HG03139 (cell line): ENCODE measurements around the gene ATP9B.

Experiments used
- ATAC-seq: cut with Tn5 transposase; IDR thresholded peaks from one replicate; pipeline ENCODE4 v1.9.1; 2021; ENCODE audit not compliant: unreplicated experiment

ATP9B gene

DNA sequence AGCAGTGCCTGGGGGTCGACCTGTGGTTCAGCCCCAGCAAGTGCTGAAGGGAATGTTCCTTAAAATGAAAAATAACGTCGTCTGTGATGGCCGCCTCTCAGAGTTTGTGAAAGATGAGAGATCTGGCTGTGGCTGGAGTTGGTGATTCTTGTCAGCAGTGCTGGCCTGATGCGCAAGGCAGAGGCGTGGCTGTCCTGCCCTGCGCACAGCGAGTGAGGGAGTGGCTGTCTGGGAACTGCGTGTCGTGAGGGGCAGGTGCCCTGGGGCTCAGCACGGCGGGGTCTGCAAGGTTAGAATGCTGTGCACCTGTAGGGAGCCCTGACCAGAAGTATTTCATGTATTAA lies 335.3 kb downstream of the ATP9B start:
- no peak for ATAC-seq

DNA sequence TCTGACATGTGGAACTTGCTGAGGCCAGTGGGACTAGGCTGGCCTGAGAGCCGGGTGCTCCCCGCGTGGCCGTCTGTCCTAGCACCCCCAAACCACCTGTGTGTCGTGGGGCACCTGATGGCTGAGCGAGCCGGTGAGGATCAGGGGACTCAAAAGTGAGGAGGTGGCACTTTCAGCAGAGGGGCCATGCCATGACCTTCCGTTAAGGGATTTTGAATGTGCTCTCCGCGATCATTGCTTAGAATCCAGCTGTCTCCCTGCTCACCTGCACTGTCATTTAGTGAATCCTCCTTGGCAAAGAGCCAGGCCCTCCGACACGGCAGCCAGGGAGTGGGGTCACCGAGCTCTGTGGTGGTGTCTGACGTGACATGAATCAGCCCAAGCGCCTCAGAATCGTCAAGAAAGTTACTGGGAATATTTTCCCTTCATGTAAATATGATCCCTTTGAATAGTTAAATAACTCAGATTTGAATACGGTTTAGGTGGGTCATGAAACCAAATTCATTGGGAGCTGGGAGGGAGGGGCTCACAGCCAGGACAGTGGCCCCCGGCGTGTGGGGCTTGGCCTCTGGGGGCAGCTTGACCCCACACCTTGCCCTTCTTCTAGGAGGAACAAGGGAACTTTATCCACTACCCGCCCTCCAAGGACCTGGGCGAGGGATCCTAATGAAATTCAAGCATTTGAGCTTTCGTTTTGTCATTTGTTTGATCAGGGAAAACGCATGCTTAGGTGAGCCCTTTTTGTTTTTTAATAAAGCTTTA lies 336.0 kb downstream of the ATP9B start:
- ATAC-seq, result no peak

DNA sequence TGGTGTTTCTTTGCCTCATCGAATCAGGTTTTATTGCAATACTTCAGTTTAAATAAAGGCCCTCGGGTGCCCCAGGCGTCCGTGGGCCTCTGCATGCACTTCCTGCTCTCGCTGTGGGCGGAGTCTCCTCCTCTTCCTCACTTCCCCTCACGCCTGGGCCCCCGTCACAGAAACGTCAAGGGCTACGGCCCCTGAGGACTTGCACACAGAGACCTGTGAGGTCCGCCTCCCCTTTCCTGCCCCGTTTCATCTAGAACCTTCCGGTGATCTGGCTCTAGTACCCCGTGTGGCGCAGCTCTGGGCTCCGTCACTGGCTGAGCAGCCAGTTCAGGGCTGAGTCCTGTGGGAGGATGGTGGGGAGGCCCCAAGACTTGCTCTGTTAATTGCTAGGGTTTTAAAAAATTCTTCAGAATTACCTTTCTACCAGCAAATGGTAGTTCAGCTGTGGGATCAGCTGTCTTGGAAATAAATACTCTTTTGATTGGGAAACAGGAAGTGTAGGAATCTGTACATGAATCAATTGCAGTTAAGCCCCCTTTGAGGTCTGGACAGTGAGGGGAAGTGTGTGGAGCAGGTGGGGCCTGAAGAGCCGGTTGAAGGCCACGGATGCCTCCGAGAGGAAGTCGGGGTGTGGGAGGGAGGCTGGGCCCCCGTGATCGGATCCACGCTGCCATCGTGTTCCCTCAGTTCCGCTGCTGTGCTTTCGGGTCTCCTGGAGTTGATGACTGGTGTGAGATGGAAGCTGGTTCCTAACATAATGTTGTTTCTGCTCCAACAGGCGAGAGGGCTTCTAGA lies 336.8 kb downstream of the ATP9B start:
- ATAC-seq, result peak; percentile 59

DNA sequence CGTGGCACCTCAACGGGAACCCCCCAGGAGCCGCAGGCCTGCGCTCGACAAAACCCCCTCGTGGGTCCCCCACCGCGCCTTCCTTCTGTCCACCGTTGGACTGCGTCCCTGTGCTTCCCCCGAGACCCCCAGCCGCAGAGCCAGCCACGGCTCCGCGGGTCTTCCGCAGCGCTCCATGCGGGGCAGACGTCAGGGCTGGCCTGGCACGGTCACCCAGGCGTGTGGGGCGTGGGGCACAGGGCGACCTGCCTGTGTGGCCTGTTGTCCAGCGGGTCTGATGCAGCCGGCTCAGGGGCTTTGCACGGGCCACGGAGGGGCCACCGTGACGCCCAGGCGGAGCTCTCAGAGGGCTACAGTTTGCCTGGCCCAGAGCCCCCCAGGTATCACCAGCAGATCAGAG lies 337.5 kb downstream of the ATP9B start:
- ATAC-seq, result no peak

DNA sequence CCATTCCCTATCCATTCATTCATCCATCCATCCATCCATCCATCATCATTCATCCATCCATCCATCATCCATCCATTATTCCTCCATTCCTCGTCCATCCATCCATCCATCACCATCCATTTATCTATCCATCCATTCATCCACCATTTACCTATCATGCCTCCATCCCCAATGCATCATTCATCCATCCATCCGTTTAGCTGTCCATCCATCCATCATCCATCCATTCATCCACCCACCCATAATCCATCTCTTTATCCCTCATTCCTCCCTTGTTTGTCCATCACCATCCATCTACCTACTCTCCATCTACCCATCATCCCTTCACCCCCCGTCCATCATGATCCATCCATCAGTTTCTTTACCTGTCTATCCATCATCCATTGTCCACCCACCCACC lies 340.1 kb downstream of the ATP9B start:
- no peak for ATAC-seq

DNA sequence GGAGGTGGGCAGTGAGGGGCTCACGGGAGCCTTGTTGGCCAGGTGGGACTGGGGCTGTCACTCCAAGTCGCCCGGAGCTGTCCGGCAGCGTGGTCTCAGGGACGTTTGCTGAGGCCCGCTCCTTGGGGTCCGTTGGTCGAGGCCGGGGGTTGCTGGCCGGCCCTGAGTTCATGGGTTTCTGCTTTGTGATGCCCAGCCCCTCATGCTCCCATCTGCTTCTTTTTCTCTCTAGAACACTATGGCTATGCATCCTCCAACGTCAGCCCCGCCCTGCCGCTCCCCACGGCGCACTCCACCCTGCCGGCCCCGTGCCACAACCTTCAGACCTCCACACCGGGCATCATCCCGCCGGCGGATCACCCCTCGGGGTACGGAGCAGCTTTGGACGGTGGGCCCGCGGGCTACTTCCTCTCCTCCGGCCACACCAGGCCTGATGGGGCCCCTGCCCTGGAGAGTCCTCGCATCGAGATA lies 341.0 kb downstream of the ATP9B start:
- ATAC-seq, result no peak

DNA sequence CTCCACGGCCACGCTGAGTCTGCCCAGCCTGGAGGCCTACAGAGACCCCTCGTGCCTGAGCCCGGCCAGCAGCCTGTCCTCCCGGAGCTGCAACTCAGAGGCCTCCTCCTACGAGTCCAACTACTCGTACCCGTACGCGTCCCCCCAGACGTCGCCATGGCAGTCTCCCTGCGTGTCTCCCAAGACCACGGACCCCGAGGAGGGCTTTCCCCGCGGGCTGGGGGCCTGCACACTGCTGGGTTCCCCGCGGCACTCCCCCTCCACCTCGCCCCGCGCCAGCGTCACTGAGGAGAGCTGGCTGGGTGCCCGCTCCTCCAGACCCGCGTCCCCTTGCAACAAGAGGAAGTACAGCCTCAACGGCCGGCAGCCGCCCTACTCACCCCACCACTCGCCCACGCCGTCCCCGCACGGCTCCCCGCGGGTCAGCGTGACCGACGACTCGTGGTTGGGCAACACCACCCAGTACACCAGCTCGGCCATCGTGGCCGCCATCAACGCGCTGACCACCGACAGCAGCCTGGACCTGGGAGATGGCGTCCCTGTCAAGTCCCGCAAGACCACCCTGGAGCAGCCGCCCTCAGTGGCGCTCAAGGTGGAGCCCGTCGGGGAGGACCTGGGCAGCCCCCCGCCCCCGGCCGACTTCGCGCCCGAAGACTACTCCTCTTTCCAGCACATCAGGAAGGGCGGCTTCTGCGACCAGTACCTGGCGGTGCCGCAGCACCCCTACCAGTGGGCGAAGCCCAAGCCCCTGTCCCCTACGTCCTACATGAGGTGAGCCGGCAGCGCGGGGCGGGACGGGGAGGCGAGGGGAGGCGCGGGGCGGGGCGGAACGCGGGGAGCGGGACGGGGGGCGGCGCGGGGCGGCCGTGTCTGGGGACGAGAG lies 341.8 kb downstream of the ATP9B start:
- no peak for ATAC-seq

DNA sequence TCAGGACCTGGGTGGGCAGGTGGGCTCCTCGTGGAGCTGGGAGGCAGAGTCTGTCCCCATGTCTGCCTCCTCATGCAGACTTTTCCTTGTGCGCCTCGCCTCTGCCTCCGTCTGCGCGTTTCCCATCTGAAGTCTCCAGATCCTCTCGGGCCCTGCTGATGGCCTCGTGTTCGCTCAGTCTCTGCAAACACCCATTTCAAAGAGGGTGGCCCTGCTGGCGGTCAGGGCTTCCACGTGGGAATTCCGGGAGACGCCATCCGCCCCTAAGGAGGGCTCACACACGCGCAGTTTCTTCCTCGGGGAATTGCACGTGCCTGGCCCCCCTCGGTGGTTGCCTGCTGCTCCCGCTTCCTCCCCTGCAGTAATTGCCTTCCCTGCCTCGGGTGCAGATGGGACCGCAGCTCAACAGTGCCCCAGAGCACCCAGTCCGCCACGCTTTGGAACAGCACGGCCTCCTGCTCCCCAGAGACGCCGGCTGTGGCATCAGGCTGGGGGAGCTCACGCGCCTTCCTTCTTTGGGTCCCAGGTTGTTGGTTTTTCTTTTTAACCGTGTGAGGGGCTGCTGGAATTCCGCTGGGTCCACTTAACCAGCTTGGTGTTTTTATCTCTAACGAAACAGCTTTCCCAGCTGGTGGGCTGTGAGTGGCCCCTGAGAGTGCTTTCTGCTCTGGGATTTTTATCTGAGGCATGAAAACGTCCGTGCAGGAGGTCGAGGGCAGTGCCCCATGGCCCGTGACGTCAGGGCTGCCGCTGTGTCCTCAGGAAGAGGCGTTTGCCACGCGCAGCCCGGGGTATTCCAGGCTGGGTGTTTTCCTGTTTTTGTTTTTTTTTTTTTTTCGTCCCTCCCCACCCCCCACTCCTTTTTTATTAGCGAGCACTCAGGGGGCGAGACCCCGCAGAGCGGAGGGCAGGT lies 342.7 kb downstream of the ATP9B start:
- ATAC-seq, result no peak

DNA sequence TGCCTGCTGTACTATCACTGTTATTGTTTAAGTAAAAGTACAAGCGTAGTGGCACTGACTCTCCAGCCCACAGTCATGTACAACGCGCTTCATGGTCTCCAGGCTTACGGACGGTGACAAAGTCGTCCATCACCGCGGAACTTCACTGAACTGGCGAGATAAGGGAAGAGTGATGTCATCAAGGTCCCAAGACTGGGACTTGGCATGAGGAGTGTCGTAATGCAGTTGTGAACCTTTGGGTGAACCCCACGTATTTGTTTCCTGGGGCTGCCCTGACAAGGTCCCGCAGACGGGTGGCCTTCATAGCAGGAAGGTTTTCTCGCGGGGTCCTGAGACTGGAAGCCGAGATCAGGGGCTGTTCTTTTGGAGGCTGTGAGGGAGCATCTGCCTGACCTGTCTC lies 343.8 kb downstream of the ATP9B start:
- no peak for ATAC-seq

DNA sequence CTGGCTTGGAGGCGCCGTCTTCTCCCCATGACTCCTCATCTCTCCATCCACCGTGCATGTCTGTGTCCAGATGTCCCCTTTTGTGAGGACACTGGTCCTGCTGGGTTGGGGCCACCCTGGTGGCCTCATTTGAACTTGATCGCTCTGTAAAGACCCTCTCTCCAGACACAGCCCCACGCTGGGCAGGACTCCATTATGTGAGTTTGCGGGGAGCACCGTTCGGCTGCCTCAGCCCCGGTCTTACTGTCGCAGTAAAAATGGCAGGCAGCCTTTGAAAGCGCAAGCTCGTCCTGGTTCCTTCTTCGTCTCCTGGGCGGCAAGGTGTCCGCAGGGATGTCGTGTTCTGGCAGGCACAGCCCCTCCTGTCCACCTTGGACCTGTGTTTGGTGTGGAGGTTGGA lies 344.2 kb downstream of the ATP9B start:
- no peak for ATAC-seq

DNA sequence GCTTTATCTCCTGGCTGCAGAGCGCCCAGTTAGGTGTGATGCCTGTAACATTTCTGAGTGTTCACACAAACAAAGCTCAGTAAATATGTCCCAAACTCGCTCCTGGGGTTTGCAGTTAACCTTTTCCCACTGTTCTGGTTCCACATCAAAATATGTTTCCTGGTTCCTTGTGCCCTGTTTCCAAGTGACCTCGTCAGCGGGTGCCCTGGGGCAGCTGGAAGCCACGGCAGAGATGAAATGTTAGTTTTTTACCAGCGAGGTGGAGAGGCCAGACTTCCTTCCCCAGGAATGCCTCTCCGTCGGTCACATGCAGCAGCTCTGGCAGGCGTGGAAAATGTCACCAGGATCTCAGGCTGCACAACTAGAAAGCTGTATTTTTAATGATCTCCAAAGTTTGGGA lies 344.7 kb downstream of the ATP9B start:
- no peak for ATAC-seq

DNA sequence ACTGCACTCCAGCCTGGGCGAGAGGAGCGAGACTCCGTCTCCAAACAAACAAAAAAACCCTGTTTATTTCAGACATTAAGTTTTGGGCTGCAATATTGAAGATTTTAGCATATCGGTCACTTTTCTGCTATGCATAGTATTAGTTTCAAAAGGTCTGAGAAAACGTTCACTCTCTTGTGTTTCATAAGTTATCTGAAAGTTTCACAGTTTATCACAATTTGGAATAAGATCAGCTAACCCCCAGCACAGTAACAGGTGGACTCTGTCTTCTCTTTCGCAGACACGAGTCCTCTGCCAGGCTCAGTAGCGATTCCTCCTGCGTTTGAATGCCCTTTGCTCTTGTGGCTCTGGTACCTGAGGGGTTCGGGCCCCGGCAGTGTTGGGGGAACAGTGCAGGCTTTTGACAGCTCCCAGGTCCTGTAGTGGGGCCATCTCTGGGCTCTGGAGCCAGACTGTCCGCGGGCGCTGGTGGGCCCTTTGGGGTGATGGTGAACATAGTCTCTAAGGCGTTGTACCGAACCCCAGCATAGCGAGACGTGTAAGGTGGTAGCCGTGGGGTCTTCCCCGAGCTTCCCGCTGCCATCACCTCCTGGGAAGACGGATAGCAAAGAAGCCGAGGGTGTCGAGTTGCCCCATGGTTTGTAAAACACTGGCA lies 347.0 kb downstream of the ATP9B start:
- no peak for ATAC-seq

DNA sequence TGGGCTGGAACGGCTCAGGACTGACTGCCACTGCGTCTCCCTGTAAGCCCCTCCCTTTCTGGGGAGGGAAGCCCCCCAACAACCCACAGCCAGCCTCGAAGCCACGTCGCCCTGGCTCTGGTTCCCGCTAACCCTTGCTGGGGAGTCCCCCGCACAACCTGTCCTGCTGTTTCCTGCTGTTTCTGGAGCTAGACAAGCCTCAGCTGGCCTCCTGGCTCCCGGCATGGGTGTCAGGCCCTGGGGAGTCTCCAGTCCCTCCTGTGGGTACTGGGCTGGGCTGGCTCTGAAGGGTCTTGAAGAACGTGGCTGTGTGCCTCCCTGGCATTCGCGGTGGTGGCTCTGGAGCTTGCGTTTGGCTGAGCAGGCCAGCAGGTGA lies 347.5 kb downstream of the ATP9B start:
- no peak for ATAC-seq

DNA sequence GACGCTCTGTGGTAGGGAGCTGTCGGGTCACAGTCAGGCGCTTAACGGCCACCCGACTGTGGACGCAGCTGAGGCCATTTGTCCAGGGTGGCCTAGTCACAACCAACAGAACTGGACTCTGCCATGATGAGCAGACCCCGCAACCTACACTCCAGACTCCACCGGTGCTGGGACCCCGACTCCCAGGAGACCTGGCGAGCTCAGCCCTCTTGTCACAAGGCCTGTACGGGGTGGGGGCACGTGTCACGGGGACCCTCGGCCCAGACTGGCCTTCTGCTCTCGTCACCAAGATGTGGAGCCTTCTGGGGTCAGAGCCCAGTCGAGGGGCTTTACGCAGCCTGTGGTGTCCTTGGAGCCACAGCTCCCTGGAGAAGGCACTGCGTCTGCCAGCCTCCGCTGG lies 349.0 kb downstream of the ATP9B start:
- ATAC-seq, result no peak

DNA sequence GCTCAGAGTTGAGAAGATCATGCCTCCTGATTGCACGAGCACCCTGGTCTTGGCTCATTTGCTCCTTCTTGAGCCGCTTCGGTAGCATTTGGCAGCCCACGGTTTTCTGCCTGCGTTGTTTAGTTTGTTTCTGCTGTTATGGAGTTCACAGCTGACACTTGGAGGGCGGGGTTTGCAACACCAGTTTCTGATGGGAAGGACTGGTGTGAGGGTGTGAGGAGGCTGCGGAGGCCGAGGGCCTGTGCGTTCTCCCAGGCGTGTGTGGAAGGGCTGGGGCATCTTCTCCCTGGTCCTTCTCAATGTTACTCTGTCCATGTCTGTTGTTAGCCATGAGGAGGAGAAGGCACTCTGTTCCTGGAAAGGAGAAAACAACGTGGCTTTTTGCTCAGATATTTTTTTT lies 349.4 kb downstream of the ATP9B start:
- ATAC-seq, result no peak

DNA sequence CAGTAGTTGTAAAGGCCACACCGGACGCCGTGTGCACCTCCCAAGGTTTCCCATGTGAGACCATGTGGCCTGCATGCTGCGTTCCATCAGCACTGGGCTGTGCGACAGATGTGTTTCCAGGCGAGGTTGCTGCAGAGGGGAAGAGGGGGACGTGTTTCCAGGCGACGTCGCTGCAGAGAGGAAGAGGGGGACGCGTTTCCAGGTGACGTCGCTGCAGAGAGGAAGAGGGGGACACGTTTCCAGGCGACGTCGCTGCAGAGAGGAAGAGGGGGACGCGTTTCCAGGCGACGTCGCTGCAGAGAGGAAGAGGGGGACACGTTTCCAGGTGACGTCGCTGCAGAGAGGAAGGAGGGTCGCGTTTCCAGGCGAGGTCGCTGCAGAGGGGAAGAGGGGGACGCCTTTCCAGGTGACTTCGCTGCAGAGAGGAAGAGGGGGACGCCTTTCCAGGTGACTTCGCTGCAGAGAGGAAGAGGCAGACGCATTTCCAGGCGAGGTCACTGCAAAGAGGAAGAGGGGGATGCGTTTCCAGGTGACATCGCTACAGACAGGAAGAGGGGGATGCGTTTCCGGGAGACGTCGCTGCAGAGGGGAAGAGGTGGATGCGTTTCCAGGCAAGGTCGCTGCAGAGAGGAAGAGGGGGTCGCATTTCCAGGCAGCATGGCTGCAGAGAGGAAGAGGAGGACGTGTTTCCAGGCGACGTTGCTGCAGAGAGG lies 351.0 kb downstream of the ATP9B start:
- no peak for ATAC-seq

DNA sequence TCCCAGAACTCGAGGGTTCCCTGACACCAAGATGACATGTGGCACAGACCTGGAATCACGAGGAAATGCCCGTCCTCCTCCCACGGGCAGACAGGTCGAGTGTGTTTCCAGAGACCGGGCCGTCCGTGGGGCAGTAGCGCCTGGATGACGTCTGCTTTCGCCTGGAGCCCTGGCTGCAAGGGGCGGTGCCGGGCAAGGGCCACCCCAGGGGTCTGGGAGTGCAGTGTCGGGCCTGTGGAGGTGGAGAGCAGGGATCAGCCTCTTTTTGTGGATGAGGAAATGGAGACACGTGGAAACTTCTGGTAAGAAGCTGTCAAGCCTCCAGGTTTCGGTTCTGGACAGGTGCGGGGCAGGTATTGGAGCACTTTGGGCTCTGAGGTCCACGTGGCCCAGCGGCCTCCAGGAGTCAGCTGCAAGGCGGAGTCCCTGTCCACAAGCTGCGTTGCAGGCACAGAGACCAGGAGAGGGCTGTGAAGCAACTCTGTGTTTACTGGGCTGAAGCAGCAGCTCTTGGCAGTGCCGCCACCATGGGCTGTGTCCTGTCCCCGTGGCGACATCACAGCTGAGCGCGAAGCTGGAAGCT lies 352.2 kb downstream of the ATP9B start:
- ATAC-seq, result no peak

DNA sequence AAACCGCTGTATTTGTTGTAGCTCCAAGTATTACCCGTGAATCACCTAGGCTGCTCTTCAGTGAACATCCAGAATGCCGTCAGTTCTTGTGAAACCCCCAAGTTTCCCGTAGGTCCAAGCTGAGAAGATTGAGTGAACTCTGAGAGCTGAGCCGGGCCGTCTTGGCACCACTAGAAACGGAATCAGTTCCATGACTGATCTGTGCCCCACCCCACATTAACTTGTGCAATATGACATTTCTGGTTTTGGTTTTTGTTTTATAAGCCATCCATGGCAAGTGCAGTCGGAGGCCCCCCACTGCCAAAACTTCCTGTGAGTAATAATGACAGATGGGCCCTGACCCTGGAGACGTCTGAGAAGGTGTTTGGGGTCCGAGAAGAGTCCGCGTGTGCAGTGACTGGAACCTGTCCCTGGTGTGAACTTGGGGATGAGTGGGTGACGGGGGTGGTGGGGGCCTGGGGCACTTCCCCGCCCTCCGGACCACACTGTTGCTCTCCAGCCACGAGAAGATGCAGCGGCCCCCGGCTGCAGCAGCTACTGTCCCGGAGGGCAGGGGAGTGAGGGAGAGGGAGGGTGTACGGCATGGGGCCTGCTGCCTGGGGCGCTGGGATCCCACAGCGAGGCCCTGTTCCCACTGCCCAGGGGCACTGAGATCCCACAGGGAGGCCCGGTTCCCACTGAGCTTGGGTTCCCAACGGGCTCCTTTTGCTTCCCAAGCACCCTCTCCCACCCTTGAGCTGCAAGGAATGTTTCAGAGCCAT lies 353.0 kb downstream of the ATP9B start:
- no peak for ATAC-seq
